ENCODE results near the gene C1orf198.

GRCh38 chr1:230875370-230875769 lies 7.0 kb upstream of the C1orf198 start:
- no peak for TF ChIP-seq CTCF (IDR thresholded peaks at IDR 0.05)
- TF ChIP-seq POLR2A (IDR thresholded peaks at IDR 0.05), result no peak

Measured in breast epithelium (tissue), 3 donors.